HG03575 (cell line): ENCODE measurements around the gene IMPDH1.

Experiments used
- ATAC-seq: cut with Tn5 transposase; IDR thresholded peaks from one replicate; pipeline ENCODE4 v1.9.1; 2021; ENCODE audit not compliant: unreplicated experiment, insufficient number of reproducible peaks, low FRiP score; ENCODE audit errors: extremely low read depth

IMPDH1 gene

GRCh38 chr7:128392446-128393327 lies 17.1 kb downstream of the IMPDH1 start:
- ATAC-seq: no peak

- ATAC-seq: no peak
Measured at GRCh38 chr7:128391805-128392204, 18.0 kb downstream of the IMPDH1 start.

- no peak for ATAC-seq
Measured at GRCh38 chr7:128390871-128391565, 18.8 kb downstream of the IMPDH1 start.

GRCh38 chr7:128389618-128390329 lies 20.0 kb downstream of the IMPDH1 start:
- ATAC-seq: no peak

- no peak for ATAC-seq
Measured at GRCh38 chr7:128389085-128389617, 20.6 kb downstream of the IMPDH1 start.

- no peak for ATAC-seq
Measured at GRCh38 chr7:128388145-128388485, 21.7 kb downstream of the IMPDH1 start.

GRCh38 chr7:128387216-128388144 lies 22.3 kb downstream of the IMPDH1 start:
- no peak for ATAC-seq

GRCh38 chr7:128385988-128386925 lies 23.5 kb downstream of the IMPDH1 start:
- no peak for ATAC-seq

- ATAC-seq: no peak
Measured at GRCh38 chr7:128384726-128385125, 25.1 kb downstream of the IMPDH1 start.

GRCh38 chr7:128383776-128384175 lies 26.0 kb downstream of the IMPDH1 start:
- ATAC-seq: no peak

- no peak for ATAC-seq
Measured at GRCh38 chr7:128381161-128381821, 28.5 kb downstream of the IMPDH1 start.

- ATAC-seq: no peak
Measured at GRCh38 chr7:128380483-128381106, 29.2 kb downstream of the IMPDH1 start.

- ATAC-seq: no peak
Measured at GRCh38 chr7:128379900-128380479, 29.8 kb downstream of the IMPDH1 start.

- ATAC-seq: no peak
Measured at GRCh38 chr7:128378637-128379036, 31.1 kb downstream of the IMPDH1 start.

GRCh38 chr7:128376077-128376476 lies 33.7 kb downstream of the IMPDH1 start:
- no peak for ATAC-seq

GRCh38 chr7:128374041-128374440 lies 35.7 kb downstream of the IMPDH1 start:
- ATAC-seq: no peak
